Peyer's patch (tissue), 4 donors: ENCODE measurements around the gene DMD.

ENCODE experiments used
- POLR2A ChIP-seq, 2 donors: fragments of 450-650 bp; IDR thresholded peaks; one replicate each; pipeline ENCODE4 v1.5.1; 2017; ENCODE audit warnings: antibody characterized with exemption in 2 of 2, mild to moderate bottlenecking in 2 of 2, moderate library complexity in 2 of 2
- TF ChIP-seq, protein P1 (sequence below), 6 experiments: fragments of 450-650 bp in 4 of 6; fragments of 200-600 bp in 2 of 6; sonication (generic) in 1 of 6; IDR thresholded peaks; one replicate each; pipeline ENCODE4 v1.5.1; 2017 to 2019; ENCODE audit warnings: antibody characterized with exemption in 6 of 6, mild to moderate bottlenecking in 3 of 6, moderate library complexity in 1 of 6

DNA sequence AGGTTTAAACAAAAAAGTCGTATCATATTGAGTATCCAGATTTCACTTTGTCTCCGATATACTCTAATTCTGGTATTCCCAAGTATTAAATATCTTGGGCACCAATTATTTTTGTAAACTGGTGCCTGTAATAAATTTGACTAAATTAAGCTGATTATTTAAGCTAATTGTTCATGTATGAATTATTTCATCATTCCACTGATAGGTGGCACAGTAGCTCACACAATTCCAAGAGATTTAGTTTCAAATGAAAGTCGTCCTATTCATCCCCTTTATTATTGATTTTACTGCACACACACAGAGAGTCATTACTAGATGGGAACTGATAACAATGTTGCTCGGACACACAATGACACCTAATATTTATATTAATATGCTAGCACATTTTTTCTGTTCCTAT lies 432.4 kb downstream of the DMD start:
- TF ChIP-seq POLR2A (IDR thresholded peaks at IDR 0.05), result no peak
- TF ChIP-seq, protein P1, sequence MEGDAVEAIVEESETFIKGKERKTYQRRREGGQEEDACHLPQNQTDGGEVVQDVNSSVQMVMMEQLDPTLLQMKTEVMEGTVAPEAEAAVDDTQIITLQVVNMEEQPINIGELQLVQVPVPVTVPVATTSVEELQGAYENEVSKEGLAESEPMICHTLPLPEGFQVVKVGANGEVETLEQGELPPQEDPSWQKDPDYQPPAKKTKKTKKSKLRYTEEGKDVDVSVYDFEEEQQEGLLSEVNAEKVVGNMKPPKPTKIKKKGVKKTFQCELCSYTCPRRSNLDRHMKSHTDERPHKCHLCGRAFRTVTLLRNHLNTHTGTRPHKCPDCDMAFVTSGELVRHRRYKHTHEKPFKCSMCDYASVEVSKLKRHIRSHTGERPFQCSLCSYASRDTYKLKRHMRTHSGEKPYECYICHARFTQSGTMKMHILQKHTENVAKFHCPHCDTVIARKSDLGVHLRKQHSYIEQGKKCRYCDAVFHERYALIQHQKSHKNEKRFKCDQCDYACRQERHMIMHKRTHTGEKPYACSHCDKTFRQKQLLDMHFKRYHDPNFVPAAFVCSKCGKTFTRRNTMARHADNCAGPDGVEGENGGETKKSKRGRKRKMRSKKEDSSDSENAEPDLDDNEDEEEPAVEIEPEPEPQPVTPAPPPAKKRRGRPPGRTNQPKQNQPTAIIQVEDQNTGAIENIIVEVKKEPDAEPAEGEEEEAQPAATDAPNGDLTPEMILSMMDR (IDR thresholded peaks at IDR 0.05), result no peak
